Left lung (tissue), 10 donors: ENCODE results near the gene FBXW12. TPM values are rescaled to one million over a fixed set of nuclear protein-coding genes. Genes with fewer than 3 reads are reported as not detected.

Experiments used
- ATAC-seq: fragments of 200-7000 bp; cut with Tn5 transposase; one replicate; pipeline ENCODE4 v1.9.1; 2020; ENCODE audit warnings: moderate library complexity
- DNase-seq, 4 donors: peaks; one replicate each; pipeline ENCODE4 v3.0.0-alpha.2; 2013 to 2020
- H3K27ac ChIP-seq, 2 donors: fragments of 200-600 bp; sonication (generic) in 1 of 2; one replicate each; pipeline versions ENCODE4 v1.5.0 to v1.8.0; 2020 to 2021
- H3K27me3 ChIP-seq, 2 donors: fragments of 200-600 bp; sonication (generic) in 1 of 2; one replicate each; pipeline versions ENCODE4 v1.5.0 to v1.8.0; 2020 to 2021
- H3K36me3 ChIP-seq, 2 donors: fragments of 200-600 bp; sonication (generic) in 1 of 2; one replicate each; pipeline versions ENCODE4 v1.5.0 to v1.8.0; 2020 to 2021
- H3K4me1 ChIP-seq, 2 donors: fragments of 200-600 bp; one replicate each; pipeline ENCODE4 v1.8.0; 2021
- H3K4me3 ChIP-seq, 2 donors: fragments of 200-600 bp; sonication (generic) in 1 of 2; one replicate each; pipeline versions ENCODE4 v1.5.0 to v1.8.0; 2020 to 2021; ENCODE audit warnings: mild to moderate bottlenecking in 1 of 2
- H3K9me3 ChIP-seq, 2 donors: fragments of 200-600 bp; sonication (generic) in 1 of 2; one replicate each; pipeline versions ENCODE4 v1.5.0 to v1.8.0; 2020 to 2021
- CTCF ChIP-seq, 2 donors: fragments of 200-600 bp; sonication (generic) in 1 of 2; IDR thresholded peaks; one replicate each; pipeline versions ENCODE4 v1.5.0 to v1.8.0; 2021; ENCODE audit warnings: antibody characterized with exemption in 2 of 2
- intact Hi-C, 2 donors: fragments of 100-400 bp; cut with DNase I; formaldehyde crosslinking; loops; one replicate each; pipeline versions ENCODE4 v1.11.2 to v1.14.2; 2022
- polyA plus RNA-seq, 6 donors: library from polyadenylated mRNA; unstranded; fragments of 120-200 nt; gene quantifications; one replicate each; pipeline ENCODE4 v1.2.1, GENCODE V29; 2013; ENCODE audit not compliant: insufficient read length in 6 of 6
- total RNA-seq, 2 donors: library from RNA; stranded (reverse); fragmentation: NEBNext Ultra II Directional; extraction: Animal tissue kit (Norgen Biotek cat#: 25700); gene quantifications; one replicate each; pipeline ENCODE4 v1.2.1, GENCODE V29; 2021
- donor health status: DM: no; HTN: yes; CAD: no.
- donor health status: DM: no; HTN: no; CAD: no.

FBXW12 gene
- total and polyA plus RNA-seq, 8 donors: 0.24 to 0.44 (median 0.37) TPM; not detected in 2

- no peak for TF ChIP-seq CTCF (IDR thresholded peaks at IDR 0.05)
Measured at GRCh38 chr3:48352546-48352945, 19.5 kb upstream of the FBXW12 start.

GRCh38 chr3:48353987-48354386, 18.0 kb upstream of the FBXW12 start:
- ATAC-seq (no peak), DNase-seq (no peak)
- no peaks in the 10 kb centered on the region for H3K4me1 ChIP-seq
- no peak overlapping the region for H3K27ac ChIP-seq
- no peak overlapping the region for H3K4me3 ChIP-seq
- H3K27me3 ChIP-seq: peaks cover 0 to 7% of the 10 kb centered on the region in 2 donors
- no peak for TF ChIP-seq CTCF (IDR thresholded peaks at IDR 0.05)
- intact Hi-C loops: no loop called here
- H3K9me3 ChIP-seq: peaks cover 0 to 4% of the 10 kb centered on the region in 2 donors
- no peaks in the 10 kb centered on the region for H3K36me3 ChIP-seq

More at GRCh38 chr3:48352546-48352945, 19.5 kb upstream of the FBXW12 start:
- Histone ChIP-seq H3K27ac (no peak overlapping the region), H3K4me1 (no peaks in the 10 kb centered on the region), H3K27me3 (no peaks in the 10 kb centered on the region), H3K36me3 (no peaks in the 10 kb centered on the region), H3K4me3 (no peak overlapping the region), H3K9me3 (peaks cover 0 to 1% of the 10 kb centered on the region in 2 donors)
- ATAC-seq (no peak), DNase-seq (no peak)
- intact Hi-C loops: no loop called here

GRCh38 chr3:48356419-48356818, 15.6 kb upstream of the FBXW12 start:
- DNase-seq (peak in 1 of 4 donors; percentile 15), ATAC-seq (no peak)
- no peak for TF ChIP-seq CTCF (IDR thresholded peaks at IDR 0.05)
- H3K4me3 ChIP-seq: no peak overlapping the region
- no peaks in the 10 kb centered on the region for H3K36me3 ChIP-seq
- peaks cover 0 to 7% of the 10 kb centered on the region in 2 donors for H3K27me3 ChIP-seq
- H3K9me3 ChIP-seq: peaks cover 0 to 9% of the 10 kb centered on the region in 2 donors
- intact Hi-C loops: no loop called here
- H3K27ac ChIP-seq: no peak overlapping the region
- no peaks in the 10 kb centered on the region for H3K4me1 ChIP-seq

GRCh38 chr3:48361928-48362327, 10.1 kb upstream of the FBXW12 start:
- ATAC-seq (no peak), DNase-seq (no peak)
- intact Hi-C loops: no loop called here
- Histone ChIP-seq H3K4me3 (no peak overlapping the region), H3K27ac (no peak overlapping the region), H3K9me3 (peaks cover 0 to 19% of the 10 kb centered on the region in 2 donors), H3K36me3 (no peaks in the 10 kb centered on the region), H3K4me1 (no peaks in the 10 kb centered on the region), H3K27me3 (peaks cover 0 to 7% of the 10 kb centered on the region in 2 donors)
- no peak for TF ChIP-seq CTCF (IDR thresholded peaks at IDR 0.05)

GRCh38 chr3:48364840-48365239, 7.2 kb upstream of the FBXW12 start:
- intact Hi-C loops: no loop called here
- ATAC-seq (no peak), DNase-seq (no peak)
- H3K9me3 ChIP-seq: peaks cover 0 to 15% of the 10 kb centered on the region in 2 donors
- H3K27me3 ChIP-seq: no peaks in the 10 kb centered on the region
- no peaks in the 10 kb centered on the region for H3K36me3 ChIP-seq
- no peak for TF ChIP-seq CTCF (IDR thresholded peaks at IDR 0.05)
- H3K4me1 ChIP-seq: no peaks in the 10 kb centered on the region
- H3K27ac ChIP-seq: no peak overlapping the region
- H3K4me3 ChIP-seq: no peak overlapping the region
